Right atrium auricular region (tissue), 2 donors: Measurements from ENCODE around the gene KRT9. TPM values are rescaled to one million over a fixed set of nuclear protein-coding genes. Genes with fewer than 3 reads are reported as not detected.
"Not testable (repeated sequence)": the region's sequence is repeated elsewhere in the genome, so short reads cannot be mapped to it uniquely, and the experiment has no call there.

Experiments
- DNase-seq: peaks from one replicate; pipeline ENCODE4 v3.0.0-alpha.2; 2019; ENCODE audit warnings: low spot score
- H3K27ac ChIP-seq, 2 donors: fragments of 200-600 bp; sonication (generic); 1 replicate in 1 of 2; 2 replicates in 1 of 2; pipeline ENCODE4 v1.5.1; 2016 to 2019
- H3K27me3 ChIP-seq, 2 donors: fragments of 200-600 bp; sonication (generic); one replicate each; pipeline versions ENCODE4 v1.5.1 to v1.6.0; 2017 to 2019
- H3K36me3 ChIP-seq: fragments of 200-600 bp; sonication (generic); one replicate; pipeline ENCODE4 v1.5.1; 2016
- H3K4me1 ChIP-seq, 2 donors: fragments of 200-600 bp; sonication (generic); one replicate each; pipeline versions ENCODE4 v1.5.1 to v1.6.0; 2017 to 2019
- H3K4me3 ChIP-seq, 2 donors: fragments of 200-600 bp; sonication (generic); 1 replicate in 1 of 2; 2 replicates in 1 of 2; pipeline ENCODE4 v1.5.1; 2017 to 2019; ENCODE audit warnings: mild to moderate bottlenecking in 1 of 2, moderate library complexity in 1 of 2
- H3K9me3 ChIP-seq, 2 donors: fragments of 200-600 bp; sonication (generic); one replicate each; pipeline ENCODE4 v1.5.1; 2019
- CTCF ChIP-seq, 2 donors: fragments of 200-600 bp; sonication (generic); IDR thresholded peaks; one replicate each; pipeline ENCODE4 v1.5.1; 2019; ENCODE audit warnings: antibody characterized with exemption in 2 of 2
- total RNA-seq, 2 donors: library from RNA; depleted of rRNA; stranded (reverse); fragments of >200 nt; gene quantifications; one replicate each; pipeline ENCODE4 v1.1.0, GENCODE V29; 2016

KRT9 gene
- total RNA-seq, 2 donors from 2014 or later, result not detected

GRCh38 chr17:41545829-41546410, 25.9 kb downstream of the KRT9 start:
- no peak for TF ChIP-seq CTCF (IDR thresholded peaks at IDR 0.05)
- H3K4me1 ChIP-seq, result peaks cover 0 to 23% of the 10 kb centered on the region in 2 donors
- no peak for DNase-seq
- no peaks in the 10 kb centered on the region for H3K27me3 ChIP-seq
- H3K4me3 ChIP-seq, result no peak overlapping the region
- H3K9me3 ChIP-seq, result peaks cover 5% of the 10 kb centered on the region in 2 donors
- no peaks in the 10 kb centered on the region for H3K36me3 ChIP-seq
- no peak overlapping the region for H3K27ac ChIP-seq

- no peaks in the 10 kb centered on the region for H3K36me3 ChIP-seq
- no peak for TF ChIP-seq CTCF (IDR thresholded peaks at IDR 0.05)
- H3K4me3 ChIP-seq, result no peak overlapping the region
- H3K4me1 ChIP-seq, result peaks cover 0 to 23% of the 10 kb centered on the region in 2 donors
- H3K9me3 ChIP-seq, result peaks cover 5% of the 10 kb centered on the region in 2 donors
- no peak for DNase-seq
- H3K27me3 ChIP-seq, result no peaks in the 10 kb centered on the region
- no peak overlapping the region for H3K27ac ChIP-seq
Observed at GRCh38 chr17:41544935-41545334, 26.9 kb downstream of the KRT9 start.

GRCh38 chr17:41544491-41544892, 27.4 kb downstream of the KRT9 start:
- H3K4me3 ChIP-seq, result no peak overlapping the region
- H3K27ac ChIP-seq, result no peak overlapping the region
- H3K27me3 ChIP-seq, result no peaks in the 10 kb centered on the region
- H3K9me3 ChIP-seq, result peaks cover 5% of the 10 kb centered on the region in 2 donors
- TF ChIP-seq CTCF (IDR thresholded peaks at IDR 0.05), result no peak
- peaks cover 0 to 20% of the 10 kb centered on the region in 2 donors for H3K4me1 ChIP-seq
- no peak for DNase-seq
- H3K36me3 ChIP-seq, result no peaks in the 10 kb centered on the region

- not testable (repeated sequence) for H3K4me3 ChIP-seq, H3K4me1 ChIP-seq
Observed at GRCh38 chr17:41542786-41543185, 29.1 kb downstream of the KRT9 start.

GRCh38 chr17:41542357-41542756, 29.5 kb downstream of the KRT9 start:
- no peaks in the 10 kb centered on the region for H3K4me1 ChIP-seq
- DNase-seq, result no peak
- H3K9me3 ChIP-seq, result peaks cover 5% of the 10 kb centered on the region in 2 donors
- TF ChIP-seq CTCF (IDR thresholded peaks at IDR 0.05), result no peak
- no peaks in the 10 kb centered on the region for H3K36me3 ChIP-seq
- no peak overlapping the region for H3K27ac ChIP-seq
- no peaks in the 10 kb centered on the region for H3K27me3 ChIP-seq
- H3K4me3 ChIP-seq, result no peak overlapping the region

More at GRCh38 chr17:41542786-41543185, 29.1 kb downstream of the KRT9 start:
- not testable (repeated sequence) for H3K27ac ChIP-seq, DNase-seq, H3K36me3 ChIP-seq, H3K27me3 ChIP-seq, H3K9me3 ChIP-seq

- no peaks in the 10 kb centered on the region for H3K9me3 ChIP-seq
- H3K36me3 ChIP-seq, result no peaks in the 10 kb centered on the region
- H3K27me3 ChIP-seq, result no peaks in the 10 kb centered on the region
- no peak overlapping the region for H3K4me3 ChIP-seq
- DNase-seq, result no peak
- TF ChIP-seq CTCF (IDR thresholded peaks at IDR 0.05), result no peak
- H3K4me1 ChIP-seq, result no peaks in the 10 kb centered on the region
- H3K27ac ChIP-seq, result no peak overlapping the region
Observed at GRCh38 chr17:41540921-41541625, 30.8 kb downstream of the KRT9 start.
